Measurements from ENCODE around the gene CPSF3. TPM values are rescaled to one million over a fixed set of nuclear protein-coding genes. Genes with fewer than 3 reads are reported as not detected.

CPSF3 gene
- total and polyA plus RNA-seq, 2 of the 13 experiments (the other 11 are each of a cell fraction or from before 2014, with no cell fraction given), result 19.8 to 93.0 TPM

DNA sequence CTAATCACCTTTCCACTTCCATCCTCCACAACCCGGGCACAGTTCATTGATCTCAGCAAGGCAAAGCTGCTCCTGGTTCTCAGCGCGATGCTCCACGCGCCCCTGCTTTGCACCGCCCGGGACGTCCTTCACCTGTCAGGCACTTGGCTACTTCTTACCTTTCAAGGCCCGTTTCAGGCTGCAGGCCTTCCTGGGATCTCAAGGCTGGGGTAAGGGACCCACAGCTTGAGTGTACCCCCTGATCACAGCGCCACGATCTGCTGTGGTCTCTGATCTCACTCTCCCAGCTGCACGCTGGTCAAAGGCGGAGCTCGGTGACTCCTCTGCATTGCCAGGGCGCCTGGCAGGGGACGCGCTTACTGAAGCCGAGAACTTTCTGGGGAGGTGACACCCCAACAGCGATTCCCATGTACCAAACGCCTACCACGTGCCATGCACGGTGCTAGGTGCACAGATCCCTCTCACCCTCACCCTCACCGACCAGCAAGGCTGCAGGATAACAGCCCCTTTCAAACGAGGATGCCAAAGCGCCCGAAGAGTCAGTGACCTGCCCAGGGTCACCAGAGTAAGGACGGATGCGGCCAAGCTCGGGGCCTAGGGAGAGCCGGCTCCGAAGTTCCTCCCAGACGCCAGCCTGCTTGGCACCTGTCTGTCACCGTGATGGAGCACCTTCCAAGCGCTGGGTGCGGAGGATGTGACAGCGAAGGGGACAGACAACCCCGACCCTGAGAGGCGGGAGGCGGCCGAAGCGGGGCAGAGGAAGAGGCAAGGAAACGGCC is 944 bp upstream of the CPSF3 start (continued):
- TF ChIP-seq RBM39 (IDR thresholded peaks at IDR 0.05; ENCODE audit: low read depth, low read length, poor library complexity, severe bottlenecking), result peak; percentile 4
- TF ChIP-seq IRX3 (CRISPR knock-in tag; IDR thresholded peaks at IDR 0.05; ENCODE audit: borderline replicate concordance, low read depth), result no peak
- TF ChIP-seq, protein P1, sequence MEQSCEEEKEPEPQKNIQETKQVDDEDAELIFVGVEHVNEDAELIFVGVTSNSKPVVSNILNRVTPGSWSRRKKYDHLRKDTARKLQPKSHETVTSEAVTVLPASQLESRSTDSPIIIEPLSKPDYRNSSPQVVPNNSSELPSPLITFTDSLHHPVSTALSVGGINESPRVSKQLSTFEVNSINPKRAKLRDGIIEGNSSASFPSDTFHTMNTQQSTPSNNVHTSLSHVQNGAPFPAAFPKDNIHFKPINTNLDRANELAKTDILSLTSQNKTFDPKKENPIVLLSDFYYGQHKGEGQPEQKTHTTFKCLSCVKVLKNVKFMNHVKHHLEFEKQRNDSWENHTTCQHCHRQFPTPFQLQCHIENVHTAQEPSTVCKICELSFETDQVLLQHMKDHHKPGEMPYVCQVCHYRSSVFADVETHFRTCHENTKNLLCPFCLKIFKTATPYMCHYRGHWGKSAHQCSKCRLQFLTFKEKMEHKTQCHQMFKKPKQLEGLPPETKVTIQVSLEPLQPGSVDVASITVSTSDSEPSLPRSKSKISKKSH (CRISPR knock-in tag; IDR thresholded peaks at IDR 0.05; ENCODE audit: borderline replicate concordance), result peak; percentile 92
- TF ChIP-seq ETV6 (CRISPR knock-in tag; conservative IDR thresholded peaks at IDR 0.05), result no peak; the same call in 1 of the 2 replicates
- TF ChIP-seq ZNF607 (CRISPR knock-in tag; IDR thresholded peaks at IDR 0.05; ENCODE audit: borderline replicate concordance), result no peak
- no peak for TF ChIP-seq SMC3 (IDR thresholded peaks at IDR 0.05; ENCODE audit: low read length)
- TF ChIP-seq, protein P2, sequence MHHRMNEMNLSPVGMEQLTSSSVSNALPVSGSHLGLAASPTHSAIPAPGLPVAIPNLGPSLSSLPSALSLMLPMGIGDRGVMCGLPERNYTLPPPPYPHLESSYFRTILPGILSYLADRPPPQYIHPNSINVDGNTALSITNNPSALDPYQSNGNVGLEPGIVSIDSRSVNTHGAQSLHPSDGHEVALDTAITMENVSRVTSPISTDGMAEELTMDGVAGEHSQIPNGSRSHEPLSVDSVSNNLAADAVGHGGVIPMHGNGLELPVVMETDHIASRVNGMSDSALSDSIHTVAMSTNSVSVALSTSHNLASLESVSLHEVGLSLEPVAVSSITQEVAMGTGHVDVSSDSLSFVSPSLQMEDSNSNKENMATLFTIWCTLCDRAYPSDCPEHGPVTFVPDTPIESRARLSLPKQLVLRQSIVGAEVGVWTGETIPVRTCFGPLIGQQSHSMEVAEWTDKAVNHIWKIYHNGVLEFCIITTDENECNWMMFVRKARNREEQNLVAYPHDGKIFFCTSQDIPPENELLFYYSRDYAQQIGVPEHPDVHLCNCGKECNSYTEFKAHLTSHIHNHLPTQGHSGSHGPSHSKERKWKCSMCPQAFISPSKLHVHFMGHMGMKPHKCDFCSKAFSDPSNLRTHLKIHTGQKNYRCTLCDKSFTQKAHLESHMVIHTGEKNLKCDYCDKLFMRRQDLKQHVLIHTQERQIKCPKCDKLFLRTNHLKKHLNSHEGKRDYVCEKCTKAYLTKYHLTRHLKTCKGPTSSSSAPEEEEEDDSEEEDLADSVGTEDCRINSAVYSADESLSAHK (CRISPR knock-in tag; IDR thresholded peaks at IDR 0.05; ENCODE audit: borderline replicate concordance), result no peak
- TF ChIP-seq MATR3 (CRISPR knock-in tag; IDR thresholded peaks at IDR 0.05), result no peak
- TF ChIP-seq JUNB (CRISPR knock-in tag; IDR thresholded peaks at IDR 0.05; ENCODE audit: borderline replicate concordance), result no peak
- no peak for TF ChIP-seq ZFAT (CRISPR knock-in tag; conservative IDR thresholded peaks at IDR 0.05)
- TF ChIP-seq FLYWCH1 (CRISPR knock-in tag; IDR thresholded peaks at IDR 0.05), result no peak
- TF ChIP-seq, protein P3, sequence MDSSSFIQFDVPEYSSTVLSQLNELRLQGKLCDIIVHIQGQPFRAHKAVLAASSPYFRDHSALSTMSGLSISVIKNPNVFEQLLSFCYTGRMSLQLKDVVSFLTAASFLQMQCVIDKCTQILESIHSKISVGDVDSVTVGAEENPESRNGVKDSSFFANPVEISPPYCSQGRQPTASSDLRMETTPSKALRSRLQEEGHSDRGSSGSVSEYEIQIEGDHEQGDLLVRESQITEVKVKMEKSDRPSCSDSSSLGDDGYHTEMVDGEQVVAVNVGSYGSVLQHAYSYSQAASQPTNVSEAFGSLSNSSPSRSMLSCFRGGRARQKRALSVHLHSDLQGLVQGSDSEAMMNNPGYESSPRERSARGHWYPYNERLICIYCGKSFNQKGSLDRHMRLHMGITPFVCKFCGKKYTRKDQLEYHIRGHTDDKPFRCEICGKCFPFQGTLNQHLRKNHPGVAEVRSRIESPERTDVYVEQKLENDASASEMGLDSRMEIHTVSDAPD (CRISPR knock-in tag; IDR thresholded peaks at IDR 0.05), result no peak
- TF ChIP-seq, protein P4, sequence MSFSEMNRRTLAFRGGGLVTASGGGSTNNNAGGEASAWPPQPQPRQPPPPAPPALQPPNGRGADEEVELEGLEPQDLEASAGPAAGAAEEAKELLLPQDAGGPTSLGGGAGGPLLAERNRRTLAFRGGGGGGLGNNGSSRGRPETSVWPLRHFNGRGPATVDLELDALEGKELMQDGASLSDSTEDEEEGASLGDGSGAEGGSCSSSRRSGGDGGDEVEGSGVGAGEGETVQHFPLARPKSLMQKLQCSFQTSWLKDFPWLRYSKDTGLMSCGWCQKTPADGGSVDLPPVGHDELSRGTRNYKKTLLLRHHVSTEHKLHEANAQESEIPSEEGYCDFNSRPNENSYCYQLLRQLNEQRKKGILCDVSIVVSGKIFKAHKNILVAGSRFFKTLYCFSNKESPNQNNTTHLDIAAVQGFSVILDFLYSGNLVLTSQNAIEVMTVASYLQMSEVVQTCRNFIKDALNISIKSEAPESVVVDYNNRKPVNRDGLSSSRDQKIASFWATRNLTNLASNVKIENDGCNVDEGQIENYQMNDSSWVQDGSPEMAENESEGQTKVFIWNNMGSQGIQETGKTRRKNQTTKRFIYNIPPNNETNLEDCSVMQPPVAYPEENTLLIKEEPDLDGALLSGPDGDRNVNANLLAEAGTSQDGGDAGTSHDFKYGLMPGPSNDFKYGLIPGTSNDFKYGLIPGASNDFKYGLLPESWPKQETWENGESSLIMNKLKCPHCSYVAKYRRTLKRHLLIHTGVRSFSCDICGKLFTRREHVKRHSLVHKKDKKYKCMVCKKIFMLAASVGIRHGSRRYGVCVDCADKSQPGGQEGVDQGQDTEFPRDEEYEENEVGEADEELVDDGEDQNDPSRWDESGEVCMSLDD (CRISPR knock-in tag; IDR thresholded peaks at IDR 0.05; ENCODE audit: borderline replicate concordance), result peak; percentile 38; the same call in 1 of the 2 replicates
- TF ChIP-seq SSRP1 (CRISPR knock-in tag; IDR thresholded peaks at IDR 0.05), result peak; percentile 81; the same call in 1 of the 2 replicates
- TF ChIP-seq, protein P5, sequence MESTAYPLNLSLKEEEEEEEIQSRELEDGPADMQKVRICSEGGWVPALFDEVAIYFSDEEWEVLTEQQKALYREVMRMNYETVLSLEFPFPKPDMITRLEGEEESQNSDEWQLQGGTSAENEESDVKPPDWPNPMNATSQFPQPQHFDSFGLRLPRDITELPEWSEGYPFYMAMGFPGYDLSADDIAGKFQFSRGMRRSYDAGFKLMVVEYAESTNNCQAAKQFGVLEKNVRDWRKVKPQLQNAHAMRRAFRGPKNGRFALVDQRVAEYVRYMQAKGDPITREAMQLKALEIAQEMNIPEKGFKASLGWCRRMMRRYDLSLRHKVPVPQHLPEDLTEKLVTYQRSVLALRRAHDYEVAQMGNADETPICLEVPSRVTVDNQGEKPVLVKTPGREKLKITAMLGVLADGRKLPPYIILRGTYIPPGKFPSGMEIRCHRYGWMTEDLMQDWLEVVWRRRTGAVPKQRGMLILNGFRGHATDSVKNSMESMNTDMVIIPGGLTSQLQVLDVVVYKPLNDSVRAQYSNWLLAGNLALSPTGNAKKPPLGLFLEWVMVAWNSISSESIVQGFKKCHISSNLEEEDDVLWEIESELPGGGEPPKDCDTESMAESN (CRISPR knock-in tag; conservative IDR thresholded peaks at IDR 0.05), result peak; percentile 80
- no peak for TF ChIP-seq ZBTB42 (CRISPR knock-in tag; IDR thresholded peaks at IDR 0.05)
- TF ChIP-seq ZNF652 (CRISPR knock-in tag; IDR thresholded peaks at IDR 0.05; ENCODE audit: borderline replicate concordance, low read depth), result no peak
- no peak for TF ChIP-seq KAT7 (CRISPR knock-in tag; IDR thresholded peaks at IDR 0.05; ENCODE audit: borderline replicate concordance)
- no peak for TF ChIP-seq FOSL2 (CRISPR knock-in tag; IDR thresholded peaks at IDR 0.05)
